SK-N-SH (cell line): ENCODE data around the gene PDGFRB. TPM values are rescaled to one million over a fixed set of nuclear protein-coding genes. Genes with fewer than 3 reads are reported as not detected.

Experiments
- CTCF ChIA-PET: fragments of 300-600, 350-600 bp; formaldehyde crosslinking; extraction: SDS; loops from one replicate; lab custom pipeline; 2021; lab: Yijun Ruan, JAX
- POLR2A ChIA-PET: fragments of 350-600 bp; sonication (Branson Sonifier 250); formaldehyde crosslinking; extraction: SDS; loops from one replicate; lab custom pipeline; 2020; ENCODE audit warnings: antibody characterized with exemption, inconsistent platforms; lab: Yijun Ruan, JAX
- DNase-seq: peaks from one replicate; pipeline ENCODE4 v3.0.0; 2012
- H2AFZ ChIP-seq: fragments of 200-600 bp; sonication (generic); 2 replicates; pipeline ENCODE4 v1.8.1; 2016; ENCODE audit warnings: antibody characterized with exemption, mild to moderate bottlenecking, low read depth
- H3F3A ChIP-seq: fragments of 200-600 bp; sonication (generic); replicated peaks from 2 replicates; pipeline ENCODE3; 2016; ENCODE audit warnings: antibody characterized with exemption, mild to moderate bottlenecking; ENCODE audit not compliant: insufficient read depth
- H3K27ac ChIP-seq, 2 experiments: fragments of 200-500 bp in 1 of 2; fragments of 200-600 bp in 1 of 2; sonication (Bioruptor generic) in 1 of 2; sonication (generic), shearing (Covaris generic) in 1 of 2; 2 replicates each; pipeline versions ENCODE4 v1.5.1 to v1.6.1; 2014 to 2016; ENCODE audit warnings: low read depth in 2 of 2, inconsistent platforms in 1 of 2, low read length in 1 of 2, mild to moderate bottlenecking in 1 of 2, mixed read lengths in 1 of 2
- H3K27me3 ChIP-seq: fragments of 200-600 bp; sonication (generic), shearing (Covaris generic); 2 replicates; pipeline ENCODE4 v1.6.1; 2016; ENCODE audit warnings: mixed run types; ENCODE audit not compliant: insufficient read depth
- H3K36me3 ChIP-seq, 2 experiments: fragments of 200-500 bp in 1 of 2; fragments of 200-600 bp in 1 of 2; sonication (Bioruptor generic) in 1 of 2; sonication (generic) in 1 of 2; replicated peaks in 1 of 2; 2 replicates each; pipeline versions ENCODE3 to v1.5.1; 2014 to 2016; ENCODE audit warnings: low read length in 1 of 2, mild to moderate bottlenecking in 1 of 2; ENCODE audit not compliant: insufficient read depth in 2 of 2, control insufficient read depth in 1 of 2
- H3K4me1 ChIP-seq, 2 experiments: fragments of 200-500 bp in 1 of 2; fragments of 200-600 bp in 1 of 2; sonication (Bioruptor generic) in 1 of 2; sonication (generic), shearing (Covaris generic) in 1 of 2; 2 replicates each; pipeline versions ENCODE4 v1.5.1 to v1.6.1; 2014 to 2016; ENCODE audit warnings: low read depth in 1 of 2, low read length in 1 of 2, mixed run types in 1 of 2; ENCODE audit not compliant: insufficient read depth in 2 of 2, control insufficient read depth in 1 of 2
- H3K4me2 ChIP-seq: fragments of 200-600 bp; sonication (generic), shearing (Covaris generic); 2 replicates; pipeline ENCODE4 v1.6.1; 2017; ENCODE audit warnings: mixed run types
- H3K4me3 ChIP-seq, 2 experiments: fragments of 200-500 bp in 1 of 2; fragments of 200-600 bp in 1 of 2; sonication (Bioruptor generic) in 1 of 2; sonication (generic), shearing (Covaris generic) in 1 of 2; 2 replicates each; pipeline versions ENCODE4 v1.5.1 to v1.8.1; 2014 to 2016; ENCODE audit warnings: low read depth in 2 of 2, inconsistent platforms in 1 of 2, low read length in 1 of 2, mild to moderate bottlenecking in 1 of 2, mixed read lengths in 1 of 2, moderate library complexity in 1 of 2
- H3K79me2 ChIP-seq: fragments of 200-600 bp; sonication (generic); 2 replicates; pipeline ENCODE4 v1.8.1; 2017; ENCODE audit warnings: mild to moderate bottlenecking; ENCODE audit not compliant: insufficient read depth
- H3K9ac ChIP-seq: fragments of 200-600 bp; sonication (generic); 2 replicates; pipeline ENCODE4 v1.6.1; 2017; ENCODE audit warnings: mixed run types
- H3K9me2 ChIP-seq: fragments of 200-600 bp; sonication (generic); 2 replicates; pipeline ENCODE4 v1.6.1; 2017; ENCODE audit warnings: mixed run types
- H3K9me3 ChIP-seq: fragments of 200-600 bp; sonication (generic); 2 replicates; pipeline ENCODE4 v1.6.1; 2017; ENCODE audit warnings: mixed run types, mild to moderate bottlenecking, moderate library complexity
- H4K20me1 ChIP-seq: fragments of 200-600 bp; sonication (generic); 2 replicates; pipeline ENCODE4 v1.6.1; 2017; ENCODE audit warnings: mild to moderate bottlenecking, mixed run types; ENCODE audit not compliant: insufficient read depth
- CTCF ChIP-seq: fragments of 200-600 bp; sonication (generic); IDR thresholded peaks from 2 replicates; pipeline ENCODE4 v1.6.1; 2017; ENCODE audit warnings: antibody characterized with exemption, mild to moderate bottlenecking, moderate library complexity
- EP300 ChIP-seq, 2 experiments: IDR thresholded peaks; 2 replicates each; pipeline versions ENCODE4 v1.4.0 to v1.6.1; 2012; ENCODE audit warnings: borderline replicate concordance in 1 of 2, low read depth in 1 of 2, low read length in 1 of 2
- FOSL2 ChIP-seq: IDR thresholded peaks from 2 replicates; pipeline ENCODE4 v1.4.0; 2012; ENCODE audit warnings: low read depth, mild to moderate bottlenecking, moderate library complexity, borderline replicate concordance
- FOXM1 ChIP-seq: IDR thresholded peaks from 2 replicates; pipeline ENCODE4 v1.4.0; 2012; ENCODE audit warnings: low read depth, mild to moderate bottlenecking
- GABPA ChIP-seq: IDR thresholded peaks from 2 replicates; pipeline ENCODE4 v1.4.0; 2012; ENCODE audit warnings: low read depth, mild to moderate bottlenecking
- JUND ChIP-seq: IDR thresholded peaks from 2 replicates; pipeline ENCODE4 v1.4.0; 2012
- RXRA ChIP-seq: IDR thresholded peaks from 2 replicates; pipeline ENCODE4 v1.4.0; 2012; ENCODE audit warnings: low read depth, mild to moderate bottlenecking, borderline replicate concordance
- SMC3 ChIP-seq: IDR thresholded peaks from 2 replicates; pipeline ENCODE4 v1.6.1; 2012; ENCODE audit warnings: low read depth, low read length, improper control_type of control experiment
- TAF1 ChIP-seq: IDR thresholded peaks from 2 replicates; pipeline ENCODE4 v1.6.1; 2012; ENCODE audit warnings: low read depth, mild to moderate bottlenecking, low read length, moderate library complexity, borderline replicate concordance
- USF2 ChIP-seq: fragments of 150-350 bp; IDR thresholded peaks from 2 replicates; pipeline ENCODE4 v1.6.1; 2017; ENCODE audit warnings: antibody characterized with exemption, low read length, low read depth, borderline replicate concordance
- WGBS: methylation state at CpG from one replicate; pipeline ENCODE4 v1.1.6; 2017; ENCODE audit warnings: low lambda C conversion rate; 5-methylcytosine and 5-hydroxymethylcytosine counted together
- polyA plus RNA-seq, 3 experiments: library from polyadenylated mRNA; depleted of rRNA; stranded (reverse); fragments of >200 nt; gene quantifications; 2 replicates each; pipeline ENCODE4 v1.2.3, GENCODE V29; 2012

The PDGFRB gene
- polyA plus RNA-seq, 1 of the 3 experiments (the other 2 are of a cell fraction), result 32.1 TPM

- WGBS, result 54% methylated on average over 1 of the region's 1 CpG
These were observed 16.5 kb upstream of the PDGFRB start for GRCh38 chr5:150172145-150172544.

GRCh38 chr5:150168864-150169263 lies 13.2 kb upstream of the PDGFRB start:
- Histone ChIP-seq H3K36me3 (no peaks in the 10 kb centered on the region), H3K9me2 (no peaks in the 10 kb centered on the region), H3K9ac (no peak overlapping the region), H4K20me1 (no peaks in the 10 kb centered on the region), H3K4me1 (peaks cover 0 to 19% of the 10 kb centered on the region in 2 experiments; a peak in 1 of 4 replicates), H3K79me2 (no peaks in the 10 kb centered on the region), H3K4me2 (no peak overlapping the region), H2AFZ (no peak overlapping the region), H3F3A (no peaks in the 10 kb centered on the region), H3K27me3 (no peaks in the 10 kb centered on the region), H3K9me3 (no peaks in the 10 kb centered on the region), H3K27ac (no peak overlapping the region), H3K4me3 (no peak overlapping the region)
- ChIA-PET CTCF (interaction anchor here (0.6 to 2.1 kb wide), 14 partner anchors 9 to 267 kb away, joined by 3 to 8 read pairs (median 4); no protein-coding TSS in a partner anchor), POLR2A (no interaction called here)
- no peak for DNase-seq
- TF ChIP-seq CTCF (no peak), RXRA (no peak), USF2 (no peak), JUND (no peak), SMC3 (no peak), FOSL2 (no peak), FOXM1 (no peak), TAF1 (no peak), EP300 (IDR thresholded peaks at IDR 0.05; ENCODE audit: borderline replicate concordance in 1 of 2, low read depth in 1 of 2, low read length in 1 of 2) (no peak), GABPA (no peak)
- 48% methylated on average over 3 of the region's 3 CpGs for WGBS

More at GRCh38 chr5:150172145-150172544, 16.5 kb upstream of the PDGFRB start:
- Histone ChIP-seq H4K20me1 (no peaks in the 10 kb centered on the region), H3K4me2 (no peak overlapping the region), H3K27ac (no peak overlapping the region), H3K9me2 (no peaks in the 10 kb centered on the region), H3F3A (no peaks in the 10 kb centered on the region), H2AFZ (no peak overlapping the region), H3K4me1 (peaks cover 0 to 11% of the 10 kb centered on the region in 2 experiments; a peak in 1 of 4 replicates), H3K4me3 (no peak overlapping the region), H3K79me2 (no peaks in the 10 kb centered on the region), H3K9me3 (no peaks in the 10 kb centered on the region), H3K27me3 (no peaks in the 10 kb centered on the region), H3K9ac (no peak overlapping the region), H3K36me3 (no peaks in the 10 kb centered on the region)
- ChIA-PET CTCF (interaction anchor here (1.0 to 10.7 kb wide), 4 partner anchors 9 to 43 kb away, joined by 3 to 90 read pairs (median 8); no protein-coding TSS in a partner anchor), POLR2A (no interaction called here)
- TF ChIP-seq TAF1, result no peak
- DNase-seq, result no peak
